Inflammatory macrophage treated with lipopolysaccharide for 1 hour (primary cell): ENCODE measurements around the gene CNTNAP5.

Experiments used
- DNase-seq, 2 donors: peaks; one replicate each; pipeline ENCODE4 v3.0.0-alpha.2; 2020 to 2022

CNTNAP5 gene

GRCh38 chr2:124740636-124741035 is 715.5 kb downstream of the CNTNAP5 start:
- DNase-seq = no peak

DNA sequence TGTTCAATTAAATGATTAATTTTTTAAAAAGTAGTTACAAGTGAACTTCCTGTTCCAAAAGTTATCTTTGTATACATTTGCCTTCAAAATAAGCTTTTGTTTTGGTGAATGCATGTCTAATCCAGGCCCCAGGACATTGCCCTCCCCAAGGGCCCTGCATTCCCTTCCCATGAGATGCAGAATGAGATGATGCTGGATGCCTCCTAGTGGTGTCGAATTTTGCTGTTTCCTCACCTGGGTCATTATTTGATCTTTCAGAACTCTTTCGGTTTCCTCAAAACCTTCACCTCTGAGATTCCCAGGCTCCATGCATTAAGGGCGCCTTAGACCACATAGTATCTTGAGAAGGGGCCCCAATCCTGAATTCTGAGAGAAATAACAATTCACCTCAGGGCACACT is 728.8 kb downstream of the CNTNAP5 start:
- no peak for DNase-seq

- no peak for DNase-seq
Observed at GRCh38 chr2:124755386-124755785, 730.3 kb downstream of the CNTNAP5 start.

DNA sequence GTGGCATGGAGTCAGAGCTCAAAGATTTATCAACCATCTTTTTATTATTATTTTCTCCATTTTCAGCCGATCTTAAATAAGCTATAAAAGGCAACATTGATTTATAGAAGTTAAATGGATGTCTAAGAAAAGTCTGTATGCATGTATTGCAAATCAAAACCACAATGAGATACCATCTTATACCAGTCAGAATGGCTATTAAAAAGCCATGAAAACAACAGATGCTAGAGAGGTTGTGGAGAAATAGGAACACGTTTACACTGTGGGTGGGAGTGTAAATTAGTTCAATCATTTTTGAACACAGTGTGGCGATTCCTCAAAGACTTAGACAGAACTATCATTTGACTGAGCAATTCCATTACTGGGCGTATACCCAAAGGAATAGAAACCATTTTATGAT is 731.0 kb downstream of the CNTNAP5 start:
- no peak for DNase-seq

- DNase-seq = no peak
Observed at GRCh38 chr2:124762388-124762787, 737.3 kb downstream of the CNTNAP5 start.

DNA sequence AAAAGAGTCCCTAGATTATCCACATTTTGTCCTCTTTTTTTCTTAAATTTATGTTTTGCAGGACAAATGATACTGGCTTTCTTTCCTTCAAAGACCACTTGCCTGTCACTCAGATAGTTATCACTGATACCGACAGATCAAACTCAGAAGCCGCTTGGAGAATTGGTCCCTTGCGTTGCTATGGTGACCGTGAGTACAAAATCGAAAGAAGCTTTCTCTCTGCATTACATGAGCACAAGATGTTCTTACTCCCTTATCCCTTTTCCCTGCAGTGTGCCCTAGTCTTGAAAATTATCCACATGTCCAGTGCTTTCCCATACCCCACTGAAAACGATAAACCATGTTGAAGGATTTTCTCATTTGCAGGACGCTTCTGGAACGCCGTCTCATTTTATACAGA is 738.5 kb downstream of the CNTNAP5 start:
- DNase-seq = no peak

GRCh38 chr2:124774781-124775180 is 749.7 kb downstream of the CNTNAP5 start:
- DNase-seq = no peak

- DNase-seq = no peak
Observed at GRCh38 chr2:124776332-124776731, 751.2 kb downstream of the CNTNAP5 start.

DNA sequence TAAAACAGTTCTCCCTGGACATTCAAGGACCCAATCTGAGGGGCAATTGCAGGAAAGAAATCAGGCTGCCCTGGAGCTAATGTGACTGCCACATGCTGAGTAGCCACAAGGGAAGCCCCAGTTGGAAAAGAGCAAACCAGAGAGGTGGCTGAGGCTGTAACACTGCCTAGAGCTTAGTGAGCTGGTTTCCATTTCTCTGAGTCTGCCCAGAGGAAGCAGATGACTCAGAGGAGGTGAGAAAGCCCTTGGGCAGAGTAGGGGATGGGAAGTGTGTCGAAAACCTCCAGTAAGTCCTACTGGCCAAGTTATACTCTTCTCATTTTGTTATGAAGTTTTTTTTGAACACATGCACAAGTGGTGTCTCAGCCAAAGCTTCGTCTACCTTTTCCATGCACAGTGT is 753.0 kb downstream of the CNTNAP5 start:
- DNase-seq = no peak

GRCh38 chr2:124796647-124797046 is 771.6 kb downstream of the CNTNAP5 start:
- DNase-seq = no peak

DNA sequence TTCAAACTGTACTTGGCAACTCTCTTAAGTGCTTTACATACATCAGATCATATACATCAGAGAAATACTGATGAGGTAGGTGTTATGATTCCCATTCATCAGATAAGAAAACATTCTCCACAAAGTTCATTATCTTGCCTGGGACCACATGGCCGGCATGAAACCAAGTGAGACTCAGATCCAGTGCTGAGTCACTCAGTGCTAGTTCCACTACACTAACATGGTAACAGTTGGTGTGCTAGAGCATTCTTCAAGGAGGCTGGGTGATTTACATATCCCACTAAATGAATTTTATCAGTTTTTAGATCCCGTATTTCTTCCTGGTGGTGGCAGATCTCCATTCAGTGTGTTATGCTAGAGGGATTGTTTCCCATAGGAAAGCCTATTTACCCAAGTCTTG is 772.0 kb downstream of the CNTNAP5 start:
- DNase-seq = no peak

DNA sequence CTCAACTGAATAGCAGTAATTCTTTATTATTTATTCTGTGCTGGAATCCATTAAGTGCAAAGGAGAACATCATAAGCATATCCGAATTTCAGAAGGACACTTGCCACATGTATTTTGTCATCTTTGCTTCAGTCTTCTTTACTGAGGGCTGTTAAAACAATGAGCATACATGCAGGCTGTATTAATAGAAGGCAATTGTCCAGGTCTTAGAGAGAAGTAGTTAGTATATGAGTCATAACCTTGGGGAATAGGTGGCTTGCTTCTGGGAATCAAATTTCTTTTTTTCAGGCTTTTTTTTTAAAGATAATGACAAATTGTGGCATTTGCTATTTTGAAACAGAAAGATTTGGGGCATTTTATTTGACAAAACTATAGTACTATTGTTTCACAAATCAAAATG is 773.5 kb downstream of the CNTNAP5 start:
- DNase-seq = no peak

- DNase-seq = peak; percentile 15 to 57
Observed at GRCh38 chr2:124804014-124804940, 779.2 kb downstream of the CNTNAP5 start.

GRCh38 chr2:124805060-124805459 is 780.0 kb downstream of the CNTNAP5 start:
- no peak for DNase-seq

DNA sequence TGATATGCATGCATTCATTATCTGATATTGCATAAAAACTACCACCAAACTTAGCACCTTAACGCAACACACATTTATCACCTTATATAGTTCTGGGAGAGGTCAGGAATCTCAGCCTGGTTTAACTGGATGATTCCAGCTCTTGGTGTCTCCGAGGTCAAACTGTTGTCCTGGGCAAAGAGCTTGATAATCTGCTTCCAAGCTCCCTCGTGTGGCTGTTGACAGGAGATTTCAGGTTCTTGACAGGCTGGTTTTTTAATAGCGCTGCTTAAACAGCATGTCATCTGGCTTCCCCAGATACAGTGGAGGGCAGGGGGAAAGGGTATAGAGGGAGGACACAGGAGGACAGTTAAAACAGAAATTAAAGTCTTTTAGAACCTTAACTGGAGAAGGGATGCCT is 785.0 kb downstream of the CNTNAP5 start:
- no peak for DNase-seq

DNA sequence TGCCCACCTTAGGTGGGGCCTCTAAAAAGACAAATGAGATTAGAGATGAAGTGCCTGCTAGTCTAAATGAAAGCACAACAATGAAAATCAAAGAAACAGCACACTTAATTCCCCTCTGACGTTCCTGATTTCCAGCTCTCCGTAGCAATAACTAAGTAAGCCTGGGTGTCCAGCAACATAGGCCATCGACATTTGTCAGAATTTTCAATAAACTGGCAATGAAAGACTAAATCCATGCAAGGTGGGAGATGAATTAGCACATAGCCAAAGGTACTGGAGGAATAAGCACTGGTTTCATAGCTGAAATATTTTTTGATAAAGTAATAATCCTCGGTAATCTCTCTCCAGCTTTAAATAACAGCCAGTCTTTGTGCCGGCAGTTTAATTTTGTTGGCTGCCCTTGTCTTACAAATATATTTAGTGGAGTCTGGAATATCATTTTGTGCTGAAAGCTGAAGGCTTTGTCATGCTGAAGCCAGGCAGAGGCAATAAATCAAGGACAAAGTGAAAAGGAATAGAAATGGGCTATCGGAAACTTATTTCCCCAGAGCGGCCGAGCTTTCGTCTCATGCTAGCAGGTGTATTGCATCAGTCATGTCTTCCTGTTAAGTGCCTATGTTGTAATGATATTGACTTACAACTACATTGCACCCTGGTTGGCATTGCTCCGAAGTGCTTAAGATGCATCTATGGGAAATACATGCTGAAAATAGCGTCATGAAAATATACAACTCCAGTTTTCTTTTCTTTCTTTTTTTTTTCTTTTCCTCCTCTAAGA is 790.1 kb downstream of the CNTNAP5 start:
- DNase-seq = no peak

GRCh38 chr2:124816007-124816406 is 790.9 kb downstream of the CNTNAP5 start:
- DNase-seq = no peak

DNA sequence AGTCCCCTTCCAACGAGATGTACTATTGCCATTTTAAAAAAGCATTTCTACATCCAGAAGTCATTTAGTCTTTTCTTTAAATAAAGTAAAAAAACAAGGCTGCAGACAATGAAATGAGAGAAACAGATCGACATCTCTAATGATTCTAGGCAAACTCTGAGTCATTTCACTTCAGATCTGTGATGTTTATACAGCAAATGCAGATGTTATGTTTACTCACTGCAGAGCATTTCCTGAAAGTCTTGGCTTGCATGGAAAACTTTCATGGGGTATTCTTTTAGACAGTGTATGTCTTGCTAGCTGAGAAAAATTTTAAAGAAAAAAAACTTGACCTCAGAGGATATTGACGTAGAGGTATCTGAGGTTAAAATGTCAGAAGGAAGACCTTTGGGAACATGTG is 797.4 kb downstream of the CNTNAP5 start:
- no peak for DNase-seq

DNA sequence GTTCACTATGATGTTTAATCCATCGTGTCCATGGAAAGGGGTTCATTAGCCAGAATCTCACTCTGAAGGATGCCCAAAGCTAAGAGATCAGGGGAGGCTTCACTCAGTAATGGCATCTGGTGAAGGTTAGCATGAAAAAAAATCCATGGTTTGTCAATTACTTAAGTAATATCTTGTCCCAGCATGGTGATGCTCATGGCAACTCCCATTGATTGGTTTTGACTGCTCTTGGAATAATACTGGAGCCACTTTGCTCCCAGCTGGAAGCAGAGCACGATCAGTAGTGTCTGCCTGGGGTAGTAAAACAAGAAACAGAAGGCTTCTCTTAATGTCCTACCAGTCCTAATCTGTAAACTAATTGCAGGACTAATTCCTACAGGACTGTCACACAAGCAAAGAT is 799.4 kb downstream of the CNTNAP5 start:
- DNase-seq = no peak

GRCh38 chr2:124832521-124832920 is 807.4 kb downstream of the CNTNAP5 start:
- no peak for DNase-seq

GRCh38 chr2:124834331-124834730 is 809.2 kb downstream of the CNTNAP5 start:
- no peak for DNase-seq

DNA sequence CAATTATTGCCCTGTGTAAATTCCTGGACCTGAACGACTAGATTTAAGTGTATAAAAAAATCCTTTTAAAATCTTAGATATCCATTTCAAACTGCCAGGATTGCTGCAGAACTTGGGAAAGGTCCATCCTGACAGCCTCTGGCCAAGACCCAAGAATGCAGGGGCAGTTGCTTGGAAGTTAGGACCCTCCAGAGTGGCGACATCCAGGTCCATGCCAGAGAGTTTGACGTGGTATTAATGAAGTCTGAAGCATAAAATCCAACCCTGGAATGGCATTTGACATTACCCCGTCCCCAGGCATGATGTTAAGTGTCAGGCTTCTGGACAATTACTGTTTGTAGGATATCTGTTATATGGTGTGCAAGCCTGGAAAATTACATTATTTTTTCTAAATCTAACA is 810.2 kb downstream of the CNTNAP5 start:
- DNase-seq = no peak

DNA sequence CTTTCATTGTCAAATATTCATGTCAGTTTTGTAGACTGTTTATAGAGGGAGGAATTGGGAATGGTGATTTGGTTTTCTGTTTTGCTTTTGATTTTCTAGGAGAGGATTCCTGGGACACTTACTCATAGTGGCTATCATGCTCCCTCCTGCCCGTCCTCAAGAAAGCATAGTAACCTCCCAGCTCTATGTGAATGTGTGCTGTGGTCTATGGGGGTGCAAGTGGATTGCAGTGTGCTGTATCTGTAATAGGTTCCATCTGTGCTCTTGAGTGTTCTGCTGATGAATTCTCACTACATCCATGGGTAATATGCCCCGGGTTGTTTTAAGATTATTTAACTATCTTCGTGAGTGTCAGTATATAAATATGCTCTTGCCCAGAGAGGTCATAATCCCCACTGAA is 811.3 kb downstream of the CNTNAP5 start:
- DNase-seq = no peak

- DNase-seq = no peak
Observed at GRCh38 chr2:124837496-124837895, 812.4 kb downstream of the CNTNAP5 start.
